ENCODE results near the gene MAP2K3.

The MAP2K3 gene

DNA sequence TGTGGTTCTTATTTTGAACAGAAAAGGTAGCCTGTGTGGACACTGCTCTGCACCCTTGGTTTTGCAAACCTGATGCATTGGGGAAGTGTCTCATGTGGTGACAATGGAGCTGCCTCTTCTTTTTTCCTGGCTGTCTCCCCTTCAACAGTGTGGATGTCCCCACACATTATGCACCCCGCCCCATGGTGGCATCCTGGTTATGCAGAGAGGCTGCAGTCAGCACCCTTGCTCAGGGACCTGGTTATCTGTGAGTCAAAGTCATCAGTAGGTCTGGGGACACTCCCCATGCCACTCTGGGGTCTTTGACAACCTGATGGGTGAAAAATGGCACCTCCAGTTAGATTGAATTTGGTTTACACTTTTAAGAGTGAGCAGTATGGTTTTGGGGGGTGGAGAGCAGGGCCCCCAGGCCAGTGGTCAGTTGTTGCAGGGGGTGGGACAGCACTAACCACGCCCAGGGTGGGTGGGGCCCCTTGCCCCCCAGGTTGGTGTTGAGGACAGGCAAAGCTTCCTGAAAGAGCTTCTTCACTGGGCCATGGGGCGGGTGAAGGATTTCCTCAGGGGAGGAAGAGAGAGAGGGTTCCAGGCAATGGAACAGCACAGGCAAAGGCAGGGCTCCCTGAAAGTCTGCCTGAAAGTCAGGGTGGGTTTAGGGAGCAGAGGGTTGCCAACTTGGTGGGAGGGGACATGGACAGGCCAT lies 67.0 kb downstream of the MAP2K3 start:
- no peak for DNase-seq (ENCODE audit: low spot score)

DNA sequence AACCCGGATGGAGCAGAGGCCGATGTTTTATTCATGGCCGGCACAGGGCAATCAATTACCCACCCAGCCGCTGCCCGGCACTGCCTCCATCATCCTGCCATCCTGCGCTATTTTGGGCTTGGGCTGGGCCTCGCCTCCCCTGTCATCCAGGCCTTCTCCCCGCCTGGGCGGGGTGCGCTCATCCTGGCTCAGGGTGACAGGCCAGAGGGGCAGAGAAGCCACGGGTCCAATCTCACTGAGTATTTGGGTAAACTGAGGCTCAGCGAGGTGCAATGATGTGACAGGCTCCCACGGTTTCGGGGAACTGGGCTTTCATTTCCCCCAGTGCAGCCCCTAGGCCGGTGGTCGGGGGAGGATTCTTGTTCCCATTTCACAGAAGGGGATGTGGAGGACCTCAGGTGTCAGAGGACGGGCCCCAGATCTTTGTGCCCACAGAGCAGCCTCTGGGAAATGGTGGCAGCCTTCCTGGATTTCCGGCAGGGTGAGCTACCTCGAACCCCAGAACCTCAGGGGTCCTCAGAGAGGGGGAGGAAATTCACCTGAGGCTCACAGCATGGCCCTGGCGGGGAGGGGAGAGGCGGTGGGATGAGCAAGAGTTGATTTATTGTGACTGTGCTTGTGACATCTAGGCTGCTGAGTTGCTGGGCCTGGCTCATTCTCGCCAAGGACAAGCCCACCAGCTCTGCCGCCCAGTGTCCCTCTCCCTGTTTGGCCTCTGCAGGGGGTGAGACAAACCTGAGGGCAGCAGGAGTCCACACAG lies 67.9 kb downstream of the MAP2K3 start:
- DNase-seq (ENCODE audit: low spot score), result no peak

DNA sequence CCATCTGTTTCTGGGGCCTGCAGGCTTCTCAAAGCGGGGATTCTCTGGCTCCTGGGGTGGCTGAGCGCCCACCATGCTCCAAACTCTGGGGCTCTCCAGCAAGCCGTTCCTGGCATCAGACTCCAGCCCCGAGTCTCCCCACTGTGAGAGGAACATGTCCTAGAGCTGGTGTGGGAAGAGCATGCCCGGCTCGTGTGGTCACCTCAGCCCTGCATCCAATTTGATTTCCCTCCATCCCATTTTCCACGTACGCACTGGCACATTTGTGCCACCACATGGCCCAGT lies 68.4 kb downstream of the MAP2K3 start:
- DNase-seq (ENCODE audit: low spot score), result no peak

DNA sequence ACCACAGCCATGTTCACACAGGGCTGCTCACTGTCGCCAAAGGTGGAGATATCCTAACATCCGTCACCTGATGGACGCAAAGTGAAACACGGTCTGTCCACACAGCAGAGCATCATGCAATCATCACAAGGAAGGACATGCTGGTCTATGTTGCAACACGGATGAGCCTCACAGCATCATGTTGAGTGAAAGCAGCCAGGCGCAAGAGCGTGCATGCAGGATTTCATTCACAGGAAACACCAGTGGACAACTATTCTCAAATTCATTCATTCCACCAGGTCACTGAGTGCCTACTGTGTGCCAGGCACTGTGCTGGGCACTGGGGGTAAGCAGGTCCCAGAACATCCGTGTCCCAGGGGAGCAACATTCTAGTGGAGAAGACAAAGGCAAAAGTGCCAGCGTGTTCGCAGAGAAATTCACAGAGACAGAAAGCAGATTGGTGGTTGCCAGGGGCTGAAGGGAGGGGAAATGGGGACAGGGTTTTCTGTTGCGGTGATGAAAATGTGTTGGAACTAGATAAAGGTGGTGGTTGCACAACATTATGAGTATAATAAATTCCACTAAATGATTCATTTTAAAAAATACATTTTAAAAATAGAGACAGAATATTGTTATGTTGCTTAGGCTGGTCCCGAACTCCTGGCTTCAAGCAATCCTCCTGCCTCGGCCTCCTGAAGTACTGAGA lies 69.0 kb downstream of the MAP2K3 start:
- DNase-seq (ENCODE audit: low spot score), result no peak

DNA sequence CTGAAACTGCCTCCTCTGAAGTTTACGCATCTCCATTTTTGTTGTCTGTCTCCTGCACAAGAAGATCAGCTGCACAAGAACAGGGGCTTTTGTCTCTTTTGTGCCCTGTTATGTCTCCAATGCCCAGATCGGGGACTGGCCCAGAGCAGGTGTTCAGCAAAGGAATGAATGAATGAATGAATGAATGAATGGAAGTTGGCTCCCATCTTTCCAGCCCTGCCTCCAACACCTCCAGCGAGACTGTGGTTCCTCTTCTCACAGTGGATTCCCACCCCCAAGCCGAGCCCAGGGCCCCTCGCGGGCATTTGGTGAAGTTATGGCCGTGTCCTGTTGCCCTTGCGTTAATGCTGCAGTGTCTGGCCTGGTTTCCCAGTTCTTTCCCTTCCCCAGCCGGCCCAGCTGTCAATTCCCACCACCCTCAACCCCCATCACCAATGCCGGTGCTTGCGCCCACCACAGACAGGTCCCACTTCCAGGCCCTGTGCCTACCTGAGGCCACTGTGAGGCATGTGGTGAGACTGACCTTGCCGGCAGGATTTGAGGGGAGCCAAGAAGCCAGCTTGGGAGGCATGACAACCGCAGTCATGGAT lies 70.4 kb downstream of the MAP2K3 start:
- no peak for DNase-seq (ENCODE audit: low spot score)

DNA sequence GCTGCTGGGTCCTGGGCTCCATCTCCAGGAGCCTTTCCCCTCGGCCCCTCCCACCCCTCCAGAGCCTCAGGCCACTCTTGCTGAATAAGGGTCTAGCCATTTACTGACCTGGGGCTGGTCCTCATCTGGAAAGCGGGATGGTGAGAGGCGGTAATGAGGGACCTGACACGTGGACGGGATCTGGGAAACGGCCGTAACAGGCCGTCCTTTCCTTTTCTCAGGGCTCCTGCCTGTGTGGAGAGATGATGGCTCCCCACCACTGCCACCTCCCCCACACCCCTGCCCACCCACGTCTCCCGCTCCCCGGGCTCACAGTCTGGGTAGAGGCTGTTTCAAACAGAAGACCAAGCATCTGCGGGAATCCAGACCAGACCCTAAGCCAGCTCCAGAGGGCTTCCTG lies 71.1 kb downstream of the MAP2K3 start:
- no peak for DNase-seq (ENCODE audit: low spot score)

DNA sequence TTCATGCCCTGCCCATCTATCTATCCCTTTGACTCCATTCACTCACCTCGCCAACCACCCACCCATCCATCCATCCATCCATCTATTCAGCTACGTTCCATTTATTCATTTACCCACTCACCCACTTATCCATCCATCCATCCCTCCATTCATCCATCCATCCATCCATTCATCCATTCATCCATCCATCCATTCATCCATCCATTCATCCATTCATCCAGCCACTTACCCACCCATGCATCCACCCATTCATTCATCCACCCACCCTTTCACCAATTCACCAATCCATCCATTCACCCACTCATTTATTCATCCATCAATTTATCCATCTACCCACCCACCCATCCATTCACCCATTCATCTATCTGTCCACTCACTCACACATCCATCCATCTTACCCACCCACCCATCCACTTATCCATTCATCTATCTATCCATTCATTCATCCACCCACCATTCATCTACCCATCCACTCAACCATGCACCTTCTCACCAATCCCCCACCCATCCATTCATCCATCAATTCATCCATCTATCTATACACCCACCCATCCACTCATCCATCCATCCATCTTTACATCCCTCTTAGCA lies 72.1 kb downstream of the MAP2K3 start:
- DNase-seq (ENCODE audit: low spot score), result no peak

DNA sequence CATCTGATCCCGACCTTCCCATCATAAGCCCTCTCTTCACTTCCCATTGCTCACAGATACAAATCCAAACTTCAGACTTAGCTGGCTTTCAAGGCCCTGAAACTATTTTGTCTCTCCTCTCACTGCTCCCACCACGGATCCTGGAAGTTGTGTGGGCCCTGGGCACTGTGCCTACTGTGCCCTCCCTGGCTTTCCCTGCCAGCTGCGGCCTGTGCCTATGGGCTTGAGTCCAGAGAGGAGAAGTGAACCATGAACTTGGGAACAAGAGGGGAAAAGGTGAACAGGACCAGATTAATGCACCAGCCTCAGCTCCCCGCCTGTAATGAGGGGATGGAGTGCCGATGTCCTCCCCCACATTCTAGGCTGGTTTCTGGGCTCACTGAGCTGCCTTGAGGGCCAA lies 72.8 kb downstream of the MAP2K3 start:
- DNase-seq (ENCODE audit: low spot score), result no peak

DNA sequence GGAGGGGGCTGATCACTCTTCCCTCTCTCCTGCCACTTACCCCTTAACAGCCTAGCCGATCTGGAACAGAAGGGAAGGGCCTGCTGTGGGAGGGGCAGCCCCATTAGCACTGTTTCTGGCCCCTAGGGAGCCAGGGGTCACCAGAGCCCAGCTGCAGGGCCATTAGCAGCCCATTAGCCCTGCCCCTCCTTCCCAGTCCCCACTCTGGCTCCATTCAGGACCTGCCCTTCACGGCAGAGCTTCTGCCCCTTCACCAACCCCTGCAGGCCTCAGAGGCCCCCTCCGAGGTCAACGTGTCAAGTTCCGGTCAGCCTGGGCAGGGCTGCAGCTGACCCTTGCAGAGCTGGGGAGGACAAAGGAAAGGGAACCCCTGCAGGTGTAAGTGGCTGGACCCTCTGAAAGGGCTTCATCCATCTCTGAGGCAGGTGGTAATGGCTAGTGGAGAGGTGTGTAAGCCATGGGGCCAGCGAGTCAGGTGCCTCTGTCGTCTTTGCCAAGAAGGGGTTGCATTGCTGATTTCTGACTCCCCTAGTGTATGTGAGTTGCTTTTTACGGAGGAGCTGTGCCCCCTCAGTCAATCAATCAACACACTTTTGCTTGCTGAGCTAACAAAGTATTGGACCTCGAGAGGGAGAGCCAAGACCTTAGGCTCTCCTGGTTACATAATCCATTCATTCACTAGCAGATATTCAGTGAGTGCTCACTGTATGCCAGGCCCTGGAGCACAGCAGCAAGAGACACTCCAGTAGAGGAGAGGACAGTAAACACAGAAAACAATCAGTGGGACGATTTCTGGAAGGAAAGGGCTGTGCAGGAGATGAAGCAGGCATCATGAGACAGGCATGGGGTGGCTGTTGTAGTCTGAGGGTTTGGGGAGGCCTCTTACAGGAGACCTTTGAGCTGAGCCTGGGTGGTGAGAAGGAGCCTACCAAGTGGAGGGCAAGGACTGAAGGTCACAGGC lies 73.5 kb downstream of the MAP2K3 start:
- no peak for DNase-seq (ENCODE audit: low spot score)

DNA sequence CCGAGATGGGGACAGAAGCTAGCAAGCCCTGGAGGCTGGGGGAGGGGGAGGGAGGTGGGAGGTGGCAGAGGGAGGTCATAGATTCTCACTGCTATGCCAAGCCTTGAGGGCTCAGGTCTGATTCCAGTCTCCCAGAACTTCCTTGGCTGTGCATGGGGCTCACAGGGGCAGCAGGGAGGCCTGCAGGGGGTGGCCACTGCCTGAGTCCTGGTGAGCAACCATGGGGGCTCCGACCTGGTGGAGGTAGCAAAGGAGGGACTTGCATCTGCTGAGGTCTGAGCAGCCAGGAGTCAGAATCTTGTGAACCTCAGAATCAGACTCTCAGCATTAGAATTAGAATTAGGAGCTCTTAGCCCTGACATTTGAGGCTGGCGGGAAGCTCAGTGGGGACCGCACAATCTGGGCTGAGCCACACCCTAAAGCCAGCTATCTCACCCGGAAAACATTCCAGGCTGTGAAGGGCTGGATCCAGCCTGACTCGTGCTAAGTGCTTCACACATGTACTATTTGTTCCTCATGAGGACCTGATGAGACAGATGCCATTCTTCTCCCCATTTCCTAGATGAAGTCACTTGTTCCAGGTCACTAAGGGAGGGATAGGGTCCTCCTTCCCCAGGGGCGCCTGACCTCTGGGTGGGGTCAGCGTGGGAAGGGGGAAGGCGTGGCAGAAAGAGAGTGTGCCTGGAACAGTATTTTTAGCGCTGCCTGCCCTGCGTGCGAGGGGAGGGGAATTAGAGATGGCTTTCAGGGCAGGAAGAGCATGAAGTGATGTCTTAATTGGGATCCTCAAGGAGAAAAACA lies 74.4 kb downstream of the MAP2K3 start:
- no peak for DNase-seq (ENCODE audit: low spot score)

DNA sequence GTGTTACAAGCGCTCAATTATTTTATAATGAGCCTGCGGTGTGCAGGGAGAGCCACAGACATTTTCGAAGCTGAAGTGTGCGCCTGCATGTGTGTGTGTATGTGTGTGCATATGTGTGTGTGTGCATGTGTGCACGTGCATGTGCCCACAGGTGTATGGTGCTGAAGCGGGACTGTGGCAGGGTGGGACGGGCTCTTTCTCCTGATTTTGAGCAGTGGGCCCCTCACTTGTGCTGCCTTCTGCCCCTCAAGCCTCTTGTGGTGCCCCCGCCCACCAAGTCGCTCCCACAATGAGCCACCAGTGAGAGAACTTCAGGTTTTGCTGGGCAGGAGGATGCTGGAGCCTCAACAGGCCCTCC lies 75.0 kb downstream of the MAP2K3 start:
- no peak for DNase-seq (ENCODE audit: low spot score)

DNA sequence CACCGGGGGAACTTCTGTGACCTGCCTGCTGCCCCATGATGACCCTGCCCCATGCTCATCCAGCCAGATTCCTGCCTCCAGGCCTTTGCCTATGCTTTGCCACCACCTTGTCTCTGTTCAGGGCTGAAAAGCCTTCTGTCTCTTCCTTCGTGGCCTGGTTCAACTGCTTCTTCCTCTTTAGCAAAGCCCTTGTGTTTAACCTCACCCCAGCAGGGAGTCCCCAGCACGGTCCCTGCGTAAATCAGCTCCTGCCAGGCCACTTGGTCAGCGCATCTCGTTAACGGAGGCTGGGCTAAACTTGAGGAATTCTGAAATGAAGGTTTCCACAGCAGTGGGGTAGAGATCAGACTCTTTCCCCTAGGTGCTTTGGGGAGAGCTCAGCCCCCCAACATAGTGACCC lies 75.5 kb downstream of the MAP2K3 start:
- no peak for DNase-seq (ENCODE audit: low spot score)

DNA sequence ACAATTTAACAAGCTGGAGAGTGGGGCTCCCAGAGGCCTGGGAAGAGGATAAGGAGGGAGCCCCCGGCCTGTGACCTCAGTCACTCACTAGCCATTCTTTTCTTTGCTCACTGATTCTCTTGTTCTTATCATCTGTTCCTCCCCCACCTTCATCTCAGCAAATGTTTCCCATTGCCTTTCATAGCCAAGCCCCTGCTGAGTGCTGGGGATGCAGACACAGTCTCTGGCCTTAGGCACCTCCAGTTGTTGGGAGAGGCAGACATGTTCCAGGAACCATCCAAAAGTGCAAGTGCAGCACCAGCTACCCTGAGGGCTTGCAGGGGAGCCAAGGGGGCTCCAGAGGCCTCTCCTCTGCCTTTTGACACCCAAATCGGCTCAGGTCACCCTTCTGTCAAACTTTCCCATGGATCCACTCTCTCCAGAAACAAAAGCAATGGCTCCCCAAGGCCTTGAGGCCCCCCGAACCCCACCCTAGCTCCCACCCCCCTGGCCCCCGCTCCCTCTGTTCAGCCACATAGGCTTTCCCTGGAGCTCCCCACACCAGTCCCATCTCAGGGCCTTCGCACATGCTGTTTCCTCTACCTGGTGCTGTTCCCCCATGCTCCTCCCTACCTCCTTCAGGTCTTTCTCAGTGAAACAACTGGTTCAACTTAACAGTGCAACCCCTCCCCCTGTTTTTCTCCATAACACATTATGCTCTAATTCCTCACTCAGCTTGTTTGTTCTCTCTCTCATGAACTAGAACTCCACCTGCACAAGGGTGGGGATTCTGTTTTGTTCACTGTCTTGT lies 76.7 kb downstream of the MAP2K3 start:
- no peak for DNase-seq (ENCODE audit: low spot score)

DNA sequence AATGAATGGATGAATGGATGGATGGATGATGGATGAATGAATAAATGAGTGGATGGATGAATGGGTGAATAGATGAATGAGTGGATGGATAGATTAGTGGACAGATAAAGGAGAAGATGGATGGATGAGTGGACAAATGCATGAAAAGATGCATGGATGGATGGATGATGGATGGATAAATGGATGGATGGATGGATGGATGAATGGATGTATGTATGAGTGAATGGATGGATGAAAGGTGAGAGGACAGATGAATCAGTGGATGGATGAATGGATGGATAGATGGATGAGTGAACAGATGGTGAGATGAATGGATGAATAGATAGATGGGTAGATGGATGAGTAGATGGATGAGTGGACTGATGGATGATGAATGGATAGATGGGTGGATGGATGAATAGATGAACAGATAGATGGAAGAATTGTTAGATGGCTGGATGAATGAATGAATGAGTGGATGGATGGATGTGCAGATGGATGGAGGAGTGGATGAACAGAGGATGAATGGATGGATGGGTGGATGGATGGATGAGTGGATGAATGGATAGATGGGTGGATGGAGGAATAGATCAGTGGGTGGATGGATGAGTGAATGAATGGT lies 77.9 kb downstream of the MAP2K3 start:
- DNase-seq (ENCODE audit: low spot score), result no peak

DNA sequence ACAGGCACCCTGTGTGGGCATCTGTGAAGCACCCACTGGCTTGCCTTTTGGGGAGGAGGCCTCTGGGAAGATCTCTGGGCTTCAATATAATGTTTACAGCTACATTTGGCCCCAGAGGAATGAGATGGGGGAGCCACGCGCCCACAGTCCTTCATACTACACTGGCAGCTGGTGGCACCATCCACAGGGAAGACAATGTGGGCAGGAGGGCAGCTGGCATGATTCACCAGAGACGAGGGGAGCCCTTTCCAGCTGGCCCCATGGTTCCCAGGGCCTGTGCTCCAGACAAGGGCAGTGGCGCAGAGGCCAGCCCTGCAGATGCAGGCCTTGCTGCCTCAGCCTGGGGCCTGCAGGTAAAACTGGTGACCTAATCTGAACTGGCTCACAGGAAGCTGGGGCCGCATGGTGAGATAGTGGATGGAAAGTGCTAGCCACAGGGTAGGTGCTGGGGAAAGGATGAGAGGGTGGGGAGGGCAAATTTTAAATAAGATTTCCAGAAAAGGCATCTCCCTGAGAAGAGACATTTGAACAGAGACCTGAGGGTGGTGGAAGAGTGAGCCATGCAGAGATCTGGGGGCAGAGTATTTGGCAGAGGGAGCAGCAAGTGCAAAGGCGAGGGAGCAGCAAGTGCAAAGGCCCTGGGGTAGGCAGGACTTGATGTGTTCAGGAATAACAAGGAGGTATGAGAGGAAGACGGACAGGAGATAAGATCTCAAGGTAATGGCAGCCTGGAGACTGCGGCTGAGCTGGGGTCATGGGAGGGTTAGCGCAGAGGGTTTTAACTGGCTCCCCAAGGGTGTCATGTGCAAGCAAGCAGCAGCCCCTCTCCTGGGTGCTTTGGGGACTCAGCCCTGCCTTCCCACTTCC lies 79.5 kb downstream of the MAP2K3 start:
- DNase-seq (ENCODE audit: low spot score), result no peak

Data from activated CD4-positive, alpha-beta T cell treated with anti-CD3 and anti-CD28 coated beads, Interleukin-2, Interleukin-4, amounts not matched to agents 100 ng/mL and 50 ng/mL, durations not matched to agents 16 hours and 8 hours (primary cell).